GM21390 (cell line): ENCODE measurements around the gene SYCE1.
"Not testable (repeated sequence)": the region's sequence is repeated elsewhere in the genome, so short reads cannot be mapped to it uniquely, and the experiment has no call there.

Source experiments
- ATAC-seq: cut with Tn5 transposase; IDR thresholded peaks from one replicate; pipeline ENCODE4 v1.9.1; 2021; ENCODE audit not compliant: unreplicated experiment

SYCE1 gene

GRCh38 chr10:133565441-133566294 lies at the start of gene SYCE1:
SYCE1 (minus strand) TSS chr10:133565583; CDS start chr10:133565529, 54 bp downstream.
- ATAC-seq = no peak

- ATAC-seq = no peak
Measured at GRCh38 chr10:133614830-133615580, 49.6 kb upstream of the SYCE1 start.

- no peak for ATAC-seq
Measured at GRCh38 chr10:133613699-133614098, 48.3 kb upstream of the SYCE1 start.

GRCh38 chr10:133611079-133611478 lies 45.7 kb upstream of the SYCE1 start:
- ATAC-seq = no peak

GRCh38 chr10:133608855-133609254 lies 43.5 kb upstream of the SYCE1 start:
- ATAC-seq = no peak

GRCh38 chr10:133603434-133603833 lies 38.1 kb upstream of the SYCE1 start:
- not testable (repeated sequence) for ATAC-seq

GRCh38 chr10:133600657-133601056 lies 35.3 kb upstream of the SYCE1 start:
- no peak for ATAC-seq

GRCh38 chr10:133599869-133600268 lies 34.5 kb upstream of the SYCE1 start:
- ATAC-seq = not testable (repeated sequence)

GRCh38 chr10:133592716-133593115 lies 27.3 kb upstream of the SYCE1 start:
- no peak for ATAC-seq

GRCh38 chr10:133590970-133591359 lies 25.6 kb upstream of the SYCE1 start:
- no peak for ATAC-seq

GRCh38 chr10:133590226-133590969 lies 25.0 kb upstream of the SYCE1 start:
- ATAC-seq = no peak

- not testable (repeated sequence) for ATAC-seq
Measured at GRCh38 chr10:133577037-133577436, 11.7 kb upstream of the SYCE1 start.

- ATAC-seq = not testable (repeated sequence)
Measured at GRCh38 chr10:133573460-133573859, 8.1 kb upstream of the SYCE1 start.

GRCh38 chr10:133572055-133572454 lies 6.7 kb upstream of the SYCE1 start:
- not testable (repeated sequence) for ATAC-seq

- ATAC-seq = not testable (repeated sequence)
Measured at GRCh38 chr10:133569801-133570200, 4.4 kb upstream of the SYCE1 start.

- not testable (repeated sequence) for ATAC-seq
Measured at GRCh38 chr10:133568831-133569527, 3.6 kb upstream of the SYCE1 start.

GRCh38 chr10:133568287-133568614 lies 2.9 kb upstream of the SYCE1 start:
- no peak for ATAC-seq

GRCh38 chr10:133567609-133568286 lies 2.4 kb upstream of the SYCE1 start:
- no peak for ATAC-seq

GRCh38 chr10:133567119-133567518 lies 1.7 kb upstream of the SYCE1 start:
- ATAC-seq = no peak

- ATAC-seq = no peak
Measured at GRCh38 chr10:133564816-133565215, 567 bp downstream of the SYCE1 start.
